K562 (cell line): ENCODE results near the gene KRT83. TPM values are rescaled to one million over a fixed set of nuclear protein-coding genes. Genes with fewer than 3 reads are reported as not detected.

Experiments
- ARNT ChIP-seq, 2 experiments: fragments of 450-650 bp; IDR thresholded peaks; 2 replicates each; pipeline ENCODE4 v1.6.1; 2016; ENCODE audit warnings: mild to moderate bottlenecking in 1 of 2
- EHMT2 ChIP-seq: fragments of 450-650 bp; IDR thresholded peaks from 2 replicates; pipeline ENCODE4 v1.6.1; 2018; ENCODE audit warnings: antibody characterized with exemption
- GTF2A2 ChIP-seq: IDR thresholded peaks from 2 replicates; pipeline ENCODE4 v1.6.1; 2016; ENCODE audit warnings: mild to moderate bottlenecking, missing genetic modification characterization, missing compliant biosample characterization
- HDAC8 ChIP-seq: fragments of 450-650 bp; IDR thresholded peaks from 2 replicates; pipeline ENCODE4 v1.6.1; 2016; ENCODE audit warnings: mild to moderate bottlenecking, missing genetic modification characterization, moderate library complexity, missing compliant biosample characterization
- MECOM ChIP-seq: fragments of 250-450 bp; sonication (Bioruptor Pico); IDR thresholded peaks from 2 replicates; pipeline ENCODE4 v1.8.0; 2022; ENCODE audit warnings: inconsistent platforms
- NFIC ChIP-seq: fragments of 450-650 bp; IDR thresholded peaks from 2 replicates; pipeline ENCODE4 v1.6.1; 2017; ENCODE audit warnings: mild to moderate bottlenecking, inconsistent platforms
- NR2C2 ChIP-seq, 2 experiments: fragments of 200-800 bp in 1 of 2; sonication (Bioruptor generic) in 1 of 2; sonication (generic) in 1 of 2; formaldehyde crosslinking in 1 of 2; IDR thresholded peaks; 2 replicates each; pipeline versions ENCODE4 v1.6.1 to v1.8.0; 2016 to 2022; ENCODE audit warnings: mild to moderate bottlenecking in 1 of 2, missing compliant biosample characterization in 1 of 2, missing genetic modification characterization in 1 of 2, missing genetic modification reagents in 1 of 2
- PHB ChIP-seq: fragments of 250-450 bp; sonication (Bioruptor Pico); IDR thresholded peaks from 2 replicates; pipeline ENCODE4 v1.5.0; 2021
- RNF2 ChIP-seq: sonication (generic); IDR thresholded peaks from 2 replicates; pipeline ENCODE4 v1.6.1; 2016
- RREB1 ChIP-seq: fragments of 250-450 bp; sonication (Bioruptor Pico); IDR thresholded peaks from 2 replicates; pipeline ENCODE4 v1.4.0; 2020
- SIX5 ChIP-seq, 2 experiments: IDR thresholded peaks; 2 replicates each; pipeline ENCODE4 v1.6.1; 2011; ENCODE audit warnings: low read length in 2 of 2, borderline replicate concordance in 1 of 2, low read depth in 1 of 2, mild to moderate bottlenecking in 1 of 2, moderate library complexity in 1 of 2; ENCODE audit not compliant: insufficient read depth in 1 of 2
- XRCC3 ChIP-seq: fragments of 450-650 bp; IDR thresholded peaks from 2 replicates; pipeline ENCODE4 v1.6.1; 2017; ENCODE audit warnings: mild to moderate bottlenecking, moderate library complexity
- XRCC5 ChIP-seq: fragments of 200-400 bp; formaldehyde crosslinking; IDR thresholded peaks from 2 replicates; pipeline ENCODE4 v1.6.1; 2017; ENCODE audit warnings: low read depth, mild to moderate bottlenecking, low read length
- ZFPM2 ChIP-seq: fragments of 250-450 bp; sonication (Bioruptor Pico); IDR thresholded peaks from 2 replicates; pipeline ENCODE4 v1.5.1; 2022; ENCODE audit warnings: mild to moderate bottlenecking
- ZNF134 ChIP-seq: fragments of 250-450 bp; sonication (Bioruptor Pico); conservative IDR thresholded peaks from 2 replicates; pipeline ENCODE4 v1.4.0; 2020
- ZNF175 ChIP-seq: fragments of 200-800 bp; sonication (Bioruptor generic); IDR thresholded peaks from 2 replicates; pipeline ENCODE4 v1.6.1; 2016; ENCODE audit warnings: low read depth, mild to moderate bottlenecking, missing genetic modification characterization, missing compliant biosample characterization
- ZNF197 ChIP-seq: fragments of 200-800 bp; sonication (Bioruptor generic); IDR thresholded peaks from 2 replicates; pipeline ENCODE4 v1.6.1; 2016; ENCODE audit warnings: low read depth, missing genetic modification characterization, missing compliant biosample characterization
- ZNF311 ChIP-seq: fragments of 250-450 bp; sonication (Bioruptor Pico); IDR thresholded peaks from 2 replicates; pipeline ENCODE4 v1.4.0; 2020; ENCODE audit warnings: mild to moderate bottlenecking, moderate library complexity
- ZNF431 ChIP-seq: sonication (generic); formaldehyde crosslinking; IDR thresholded peaks from 2 replicates; pipeline ENCODE4 v1.8.0; 2022; ENCODE audit warnings: mild to moderate bottlenecking, missing genetic modification reagents
- ZNF740 ChIP-seq, 3 experiments: fragments of 200-800 bp in 1 of 3; sonication (Bioruptor generic) in 1 of 3; sonication (generic) in 1 of 3; formaldehyde crosslinking in 1 of 3; IDR thresholded peaks; 2 replicates each; pipeline versions ENCODE4 v1.6.1 to v1.8.0; 2016 to 2022; ENCODE audit warnings: mild to moderate bottlenecking in 2 of 3, missing compliant biosample characterization in 2 of 3, missing genetic modification characterization in 2 of 3, missing genetic modification reagents in 1 of 3
- polyA plus RNA-seq, 8 experiments: library from polyadenylated mRNA; depleted of rRNA in 4 of 8; stranded (reverse) in 5 of 8; unstranded in 3 of 8; fragments of >200 nt; fragmentation: Nextera tagmentation in 2 of 8; fragmentation: Illumina TruSeq in 1 of 8; extraction: Ambion mirVana in 2 of 8; extraction: Trizol in 1 of 8; gene quantifications; 2 replicates each; pipeline versions ENCODE4 v1.2.1 to v1.2.3, GENCODE V29; 2011 to 2014; ENCODE audit warnings: inconsistent platforms in 1 of 8, missing spikeins in 1 of 8
- total RNA-seq, 7 experiments: library from RNA; depleted of rRNA in 6 of 7; stranded (reverse); fragments of >200 nt in 6 of 7; fragmentation: Illumina TruSeq in 2 of 7; extraction: Trizol in 2 of 7; gene quantifications; 2 replicates each; pipeline versions ENCODE4 v1.2.1 to v1.2.3, GENCODE V29; 2011 to 2021; ENCODE audit warnings: low replicate concordance in 1 of 7

Gene KRT83
- total and polyA plus RNA-seq, 9 of the 15 experiments (the other 6 are each of a cell fraction or from before 2014, with no cell fraction given), result not detected

- no peak for TF ChIP-seq NFIC
- no peak for TF ChIP-seq ZNF175 (CRISPR knock-in tag)
- peak; percentile 46; the same call in 1 of the 2 replicates for TF ChIP-seq GTF2A2 (tag)
- 0 out of 2 replicates have a peak, but pooled peaks have one; percentile 27 for TF ChIP-seq ZNF134 (CRISPR knock-in tag)
- no peak for TF ChIP-seq XRCC3
- TF ChIP-seq ZNF311 (CRISPR knock-in tag), result 0 out of 2 replicates have a peak, but pooled peaks have one; percentile 14
- no peak for TF ChIP-seq ZNF740 (CRISPR knock-in tag; IDR thresholded peaks at IDR 0.05)
- peak in 1 of 2 experiments; percentile 69; a peak in 2 of 4 replicates for TF ChIP-seq ZNF740 (tag; IDR thresholded peaks at IDR 0.05)
- no peak for TF ChIP-seq RREB1 (CRISPR knock-in tag)
- no peak for TF ChIP-seq PHB (CRISPR knock-in tag)
- TF ChIP-seq ZNF197 (CRISPR knock-in tag), result peak; percentile 65; the same call in 1 of the 2 replicates
- peak; percentile 63 for TF ChIP-seq HDAC8 (tag)
- TF ChIP-seq ARNT (IDR thresholded peaks at IDR 0.05), result no peak
- no peak for TF ChIP-seq XRCC5
- TF ChIP-seq EHMT2, result no peak
- TF ChIP-seq RNF2, result no peak
- TF ChIP-seq NR2C2 (CRISPR knock-in tag; IDR thresholded peaks at IDR 0.05), result no peak
- TF ChIP-seq NR2C2 (tag; IDR thresholded peaks at IDR 0.05), result 0 out of 2 replicates have a peak, but pooled peaks have one; percentile 7
- TF ChIP-seq SIX5 (IDR thresholded peaks at IDR 0.05; ENCODE audit: borderline replicate concordance in 1 of 2, insufficient read depth in 1 of 2, low read depth in 1 of 2, low read length in 2 of 2), result no peak
- no peak for TF ChIP-seq ZNF431 (CRISPR knock-in tag)
- TF ChIP-seq MECOM (CRISPR knock-in tag), result 0 out of 2 replicates have a peak, but pooled peaks have one; percentile 20
- TF ChIP-seq ZFPM2 (CRISPR knock-in tag), result 0 out of 2 replicates have a peak, but pooled peaks have one; percentile 24
Observed at GRCh38 chr12:52279422-52280318, 41.5 kb downstream of the KRT83 start (continued).
